Erythroblast (primary cell): ENCODE data around the gene SLC44A3.

Experiments
- GATA1 ChIP-seq: IDR thresholded peaks from 2 replicates; pipeline ENCODE4 v1.6.1; 2011; ENCODE audit warnings: low read depth, mild to moderate bottlenecking, control low read depth, low read length, moderate library complexity
- POLR2A ChIP-seq: IDR thresholded peaks from 2 replicates; pipeline ENCODE4 v1.6.1; 2011; ENCODE audit warnings: mild to moderate bottlenecking, low read length

DNA sequence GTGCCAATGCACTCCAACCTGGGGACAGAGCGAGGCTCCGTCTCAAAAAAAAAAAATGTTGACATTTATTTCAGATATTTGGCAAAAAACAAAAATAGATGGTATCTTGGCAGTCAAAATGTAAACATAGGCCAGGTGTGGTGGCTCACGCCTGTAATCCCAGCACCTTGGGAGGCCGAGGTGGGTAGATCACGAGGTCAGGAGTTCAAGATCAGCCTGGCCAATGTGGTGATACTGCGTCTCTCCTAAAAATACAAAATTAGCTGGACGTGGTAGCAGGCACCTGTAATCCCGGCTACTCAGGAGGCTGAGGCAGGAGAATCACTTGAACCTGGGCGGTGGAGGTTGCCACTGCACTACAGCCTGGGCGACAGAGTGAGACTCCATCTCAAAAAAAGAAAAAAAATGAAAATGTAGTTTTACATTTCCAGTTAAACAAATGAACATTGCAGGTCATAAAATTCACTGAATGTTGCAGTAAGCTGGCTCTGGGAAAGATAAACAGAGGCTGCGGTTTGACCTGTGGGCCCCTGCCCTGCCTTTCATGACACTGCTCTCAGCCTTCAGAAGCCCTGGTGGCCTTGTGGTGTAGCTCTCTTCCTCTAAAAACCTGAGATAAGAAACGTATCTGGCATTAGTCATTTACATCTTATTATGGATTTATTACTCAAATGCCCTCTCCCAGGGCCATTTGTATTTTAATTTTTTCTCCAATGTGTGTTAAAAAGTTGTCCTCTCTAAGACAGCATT is 12.2 kb upstream of the SLC44A3 start:
- TF ChIP-seq POLR2A (no peak), GATA1 (no peak)
